NCI-H1436 treated with DMSO at 0.1 percent for 48 hours (cell line): ENCODE results near the gene CELF4.
A peak's percentile ranks its signal among the peaks of the same experiment; 100 is the strongest.

ENCODE experiments used
- DNase-seq: peaks from one replicate; lab custom pipeline; 2025; lab: John Stamatoyannopoulos, UW

The CELF4 gene

GRCh38 chr18:37524498-37525261 is 40.9 kb downstream of the CELF4 start:
- DNase-seq = no peak

DNA sequence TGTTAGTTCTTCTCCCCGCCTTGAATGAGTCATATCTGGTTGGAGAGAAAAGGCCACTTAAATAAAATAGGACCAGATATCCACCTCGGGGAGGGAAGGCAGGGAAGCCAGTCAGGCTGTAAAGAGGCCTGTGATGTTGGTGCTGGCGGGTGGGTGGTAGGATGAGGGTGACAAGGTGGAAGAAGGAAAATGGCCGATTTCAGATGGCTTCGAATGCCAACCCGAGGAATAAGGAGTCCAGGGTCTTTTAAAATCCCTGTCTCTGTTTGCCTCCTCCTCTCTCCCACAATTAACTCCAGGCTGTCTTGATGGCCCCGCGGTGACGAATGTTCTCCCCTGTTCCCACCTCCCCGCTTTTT is 41.5 kb downstream of the CELF4 start:
- DNase-seq = no peak

- DNase-seq = no peak
These were observed 43.8 kb downstream of the CELF4 start for GRCh38 chr18:37521510-37522465.

DNA sequence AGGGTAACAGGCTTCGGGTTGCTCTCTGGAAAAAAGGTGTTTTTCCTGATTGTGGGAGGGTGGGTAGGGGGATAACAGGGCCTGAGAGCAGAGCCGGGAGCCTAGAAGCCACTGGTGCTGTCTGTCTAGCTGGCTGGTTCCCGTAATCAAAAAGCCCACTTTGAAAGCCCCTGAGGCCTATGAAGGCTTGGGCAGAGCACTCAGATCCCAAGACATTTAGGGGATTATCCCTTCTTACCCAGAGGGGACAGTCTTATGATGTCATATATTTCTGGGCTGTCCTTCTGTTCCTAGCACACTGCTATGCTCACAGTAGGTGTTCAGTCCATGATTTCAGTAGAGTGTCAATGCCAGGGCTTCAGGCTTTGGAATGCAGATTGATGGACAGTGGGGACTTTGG is 45.1 kb downstream of the CELF4 start:
- no peak for DNase-seq

DNA sequence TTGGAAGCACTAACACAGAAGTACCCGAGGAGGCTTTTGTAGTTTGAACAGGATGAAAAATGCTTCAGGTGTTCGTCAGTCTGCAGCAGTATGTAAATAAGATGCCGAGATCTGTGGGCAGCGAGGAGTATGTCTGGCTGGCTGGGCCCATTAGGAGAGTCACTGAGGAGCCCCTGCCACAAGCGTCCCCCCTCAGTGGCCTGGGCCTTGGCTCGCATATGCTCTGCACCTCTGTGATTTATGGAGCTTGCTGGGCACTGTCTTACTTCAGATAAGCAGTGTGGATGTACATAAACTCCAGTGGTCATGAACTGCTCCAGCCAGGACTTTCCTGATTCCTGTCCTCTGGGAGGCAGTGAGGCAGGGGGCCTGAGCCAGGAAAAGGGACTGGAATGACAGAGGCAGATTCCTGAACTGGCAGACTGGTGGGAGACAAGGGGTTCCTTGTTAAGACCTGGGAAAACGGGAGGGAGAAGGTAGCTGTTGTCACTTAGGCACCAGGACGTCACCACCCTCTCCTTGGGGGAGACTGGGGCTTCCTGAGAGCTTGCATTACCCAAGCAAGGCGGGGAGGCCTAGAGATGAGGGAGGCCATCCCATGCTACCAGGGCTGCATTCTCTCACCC is 46.0 kb downstream of the CELF4 start:
- no peak for DNase-seq

GRCh38 chr18:37516361-37516853 is 49.2 kb downstream of the CELF4 start:
- DNase-seq = no peak

DNA sequence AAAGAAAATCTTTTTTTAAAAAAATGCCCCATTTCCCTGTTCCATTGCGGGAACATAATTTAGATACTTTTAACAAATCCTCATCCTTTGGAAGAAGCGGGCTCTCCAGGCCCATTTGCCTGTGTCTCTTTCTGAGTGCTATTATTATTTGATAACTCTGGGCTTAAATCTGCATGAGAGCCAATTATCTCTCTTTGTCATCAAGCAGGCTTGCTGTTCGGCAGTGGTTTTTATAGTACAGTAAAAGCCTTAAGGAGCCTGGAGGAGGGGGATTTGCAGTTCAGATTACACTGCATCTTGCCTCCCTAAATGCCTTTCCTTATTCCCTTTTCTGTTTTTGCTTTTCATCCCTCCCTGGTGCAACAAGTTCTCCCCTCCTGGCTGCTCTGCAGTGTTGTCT is 50.6 kb downstream of the CELF4 start:
- peak; percentile 83 for DNase-seq

DNA sequence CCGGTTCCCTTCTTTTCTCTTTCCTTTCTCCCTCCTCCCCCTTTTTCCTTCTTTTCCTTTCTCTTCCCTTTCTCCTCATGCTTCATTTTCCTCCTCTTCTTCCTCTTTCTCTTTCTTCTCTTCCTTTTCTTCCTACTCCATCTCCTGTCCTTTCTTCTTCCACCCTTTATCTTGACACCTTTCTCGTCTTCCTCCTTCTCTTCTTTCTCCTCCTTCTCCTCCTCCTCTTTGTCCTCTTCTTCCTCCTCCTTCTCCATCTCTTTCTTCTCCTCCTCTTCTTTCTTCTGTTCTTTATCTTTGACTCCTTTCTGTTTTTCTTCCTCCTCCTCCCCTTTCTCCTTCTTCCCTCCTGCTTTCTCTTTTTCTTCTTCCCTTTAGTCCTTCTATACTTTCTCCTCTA is 53.2 kb downstream of the CELF4 start:
- no peak for DNase-seq

GRCh38 chr18:37511721-37512298 is 53.8 kb downstream of the CELF4 start:
- no peak for DNase-seq

- DNase-seq = no peak
These were observed 56.0 kb downstream of the CELF4 start for GRCh38 chr18:37509600-37509999.

GRCh38 chr18:37508207-37508606 is 57.4 kb downstream of the CELF4 start:
- no peak for DNase-seq

DNA sequence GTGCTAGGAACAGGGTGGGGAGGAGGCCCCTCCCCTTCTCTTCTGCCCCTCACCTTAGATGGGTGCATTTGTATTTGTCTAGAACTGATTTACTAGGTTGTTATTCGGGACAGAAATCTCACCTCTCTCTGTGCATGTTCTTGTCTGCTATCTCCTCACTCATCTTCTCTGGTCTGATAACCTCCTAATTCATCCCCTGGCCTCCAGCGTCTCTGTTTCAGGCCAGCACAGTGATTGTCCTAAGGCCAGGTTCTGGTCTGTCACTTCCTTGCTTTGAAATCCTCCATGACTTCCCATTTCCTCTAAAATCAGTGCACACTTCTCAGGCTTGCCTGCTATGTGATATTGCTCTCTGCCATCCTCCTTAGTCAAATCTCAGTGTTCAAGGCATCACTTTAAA is 58.4 kb downstream of the CELF4 start:
- DNase-seq = no peak

DNA sequence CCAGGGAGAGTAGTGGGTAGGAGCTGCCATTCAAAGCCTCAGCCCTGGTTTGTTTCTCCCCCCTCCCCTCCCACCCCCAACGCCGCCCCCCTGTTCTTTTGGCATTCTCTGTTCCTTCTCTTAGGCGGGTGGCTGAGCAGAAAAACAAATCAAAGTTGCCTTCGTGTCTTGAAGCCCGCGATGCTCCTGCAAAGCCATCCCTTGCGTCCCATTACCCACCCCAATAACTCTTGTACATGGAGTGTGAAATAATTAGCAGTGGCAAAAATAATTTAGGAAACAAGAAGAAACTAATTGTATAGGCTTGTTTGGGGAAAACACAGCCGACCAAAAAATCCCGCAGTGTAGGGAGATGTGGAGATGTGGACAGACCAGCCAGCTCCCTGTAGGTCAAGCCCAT is 59.6 kb downstream of the CELF4 start:
- DNase-seq = no peak

DNA sequence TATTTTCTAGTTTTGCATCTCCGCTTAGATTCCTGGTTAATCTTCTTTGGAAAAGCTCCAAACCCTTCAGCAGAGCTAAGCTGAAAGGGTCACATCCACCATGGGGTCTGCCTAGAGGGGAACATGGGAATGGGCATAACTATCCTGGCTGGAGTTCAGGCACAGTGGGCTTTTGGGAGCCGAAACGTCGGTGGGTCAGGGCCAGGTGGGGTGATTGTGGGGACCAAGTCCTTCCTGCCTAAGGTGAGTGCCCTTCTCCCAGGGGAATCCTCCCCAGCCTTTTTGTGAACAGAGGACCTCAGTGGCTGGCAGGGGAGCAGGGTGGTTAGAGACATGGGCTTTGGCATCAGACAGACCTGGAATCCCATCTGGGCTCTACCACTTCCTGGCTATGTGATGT is 60.3 kb downstream of the CELF4 start:
- DNase-seq = no peak

DNA sequence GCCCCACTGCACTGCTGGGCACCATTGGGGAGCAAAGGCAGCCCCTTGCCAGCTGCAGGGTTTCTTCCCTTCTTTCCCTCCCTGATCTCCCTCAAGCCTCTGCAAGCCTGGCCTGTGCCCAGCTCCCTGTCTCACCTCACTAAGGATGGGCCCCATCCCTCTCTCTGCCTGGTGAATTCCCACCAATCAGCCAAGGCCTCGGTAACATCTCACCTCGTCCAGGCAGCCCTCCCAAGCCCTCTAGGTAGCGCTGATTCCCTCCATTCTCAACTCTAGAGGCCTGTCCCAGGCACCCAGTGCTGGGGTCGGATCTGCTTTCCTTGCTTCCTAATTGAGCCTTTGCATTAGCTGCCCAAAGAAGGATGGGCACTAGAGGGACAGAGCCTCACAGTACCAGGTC is 63.0 kb downstream of the CELF4 start:
- no peak for DNase-seq

- DNase-seq = no peak
These were observed 63.6 kb downstream of the CELF4 start for GRCh38 chr18:37502036-37502435.

GRCh38 chr18:37501136-37501535 is 64.5 kb downstream of the CELF4 start:
- no peak for DNase-seq

DNA sequence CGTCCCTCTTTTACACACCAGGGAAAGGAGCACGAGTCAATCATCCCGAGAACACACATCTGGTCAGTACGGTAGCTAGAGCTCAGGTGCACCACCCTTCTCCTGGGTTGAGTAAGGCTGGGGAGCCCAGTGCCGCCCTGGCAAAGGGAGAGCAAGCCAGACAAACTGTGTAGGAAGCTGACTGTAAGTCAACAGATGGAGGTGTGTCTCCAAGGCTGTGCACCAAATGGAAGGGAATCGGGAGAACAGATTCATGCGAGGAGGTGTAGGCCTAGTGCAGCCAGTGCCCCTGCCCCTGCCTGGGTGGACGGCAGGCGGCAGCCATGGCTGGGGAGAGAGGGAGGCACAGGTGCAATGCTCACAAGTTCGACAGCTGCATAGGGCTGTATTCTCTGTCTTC is 65.7 kb downstream of the CELF4 start:
- no peak for DNase-seq

GRCh38 chr18:37499044-37499443 is 66.6 kb downstream of the CELF4 start:
- DNase-seq = no peak

GRCh38 chr18:37497853-37498518 is 67.6 kb downstream of the CELF4 start:
- no peak for DNase-seq

DNA sequence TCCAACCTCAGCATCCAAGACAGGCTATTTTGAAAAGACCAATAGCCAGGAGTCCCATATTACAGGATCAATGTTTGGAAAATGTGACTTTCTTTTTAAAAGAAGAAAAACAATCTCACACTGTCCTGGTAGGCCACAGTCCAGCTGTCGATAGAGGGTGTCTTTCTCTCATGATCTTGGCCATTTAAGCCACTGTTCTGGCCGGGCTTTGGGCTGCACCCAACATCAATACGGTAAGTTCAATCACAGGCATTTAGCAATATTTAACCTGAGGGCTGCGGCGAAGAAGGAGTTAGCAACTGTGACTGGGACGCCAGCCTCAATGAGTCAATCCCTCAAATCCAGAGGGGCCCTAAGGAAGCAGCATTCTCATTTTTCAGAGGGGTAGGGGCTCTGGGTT is 69.0 kb downstream of the CELF4 start:
- no peak for DNase-seq

- DNase-seq = no peak
These were observed 70.2 kb downstream of the CELF4 start for GRCh38 chr18:37495354-37495753.
